Astrocyte of the cerebellum (primary cell): ENCODE results near the gene EHD1.

ENCODE experiments used
- DNase-seq: peaks from one replicate; pipeline ENCODE4 v3.0.0-alpha.2; 2011; ENCODE audit warnings: low read depth
- H3K4me3 ChIP-seq: 2 replicates; pipeline ENCODE4 v1.5.1; 2011; ENCODE audit warnings: mild to moderate bottlenecking, low read depth, low read length, moderate library complexity
- in situ Hi-C: cut with HindIII; loops from 2 replicates; pipeline ENCODE4 v1.10.0; 2017; ENCODE audit warnings: low sequenced_read_pairs
- TF ChIP-seq, protein P1 (sequence below): IDR thresholded peaks from 2 replicates; pipeline ENCODE4 v1.5.1; 2012; ENCODE audit warnings: low read length, low read depth, moderate library complexity, mild to moderate bottlenecking; ENCODE audit errors: missing control alignments

The EHD1 gene

DNA sequence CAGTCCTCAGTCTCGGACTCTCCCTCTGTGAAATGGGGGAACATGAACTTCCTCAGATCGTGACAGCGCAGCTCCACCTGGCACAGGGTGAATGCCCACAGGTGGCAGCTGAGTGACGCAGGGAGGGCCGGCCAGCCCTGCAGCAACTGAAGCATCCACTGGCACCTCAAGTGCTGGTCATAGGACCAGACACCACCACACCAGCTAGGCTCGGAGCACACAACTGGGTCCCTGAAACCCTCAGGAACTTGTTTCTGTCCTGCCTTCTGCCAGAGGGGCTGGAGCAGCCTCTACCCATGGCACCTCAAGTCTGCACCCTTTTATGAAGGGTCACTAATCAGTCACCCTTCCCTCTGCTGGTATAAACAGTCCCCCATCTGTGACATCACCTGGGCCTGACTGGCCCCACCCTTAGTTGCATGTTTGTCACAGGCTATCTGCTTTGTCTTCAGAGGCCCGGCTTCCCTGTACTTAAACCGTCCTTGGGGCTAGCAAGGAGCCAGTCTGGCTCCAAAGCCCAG, 26.5 kb downstream of the EHD1 start:
- H3K4me3 ChIP-seq: no peak overlapping the region
- TF ChIP-seq, protein P1, sequence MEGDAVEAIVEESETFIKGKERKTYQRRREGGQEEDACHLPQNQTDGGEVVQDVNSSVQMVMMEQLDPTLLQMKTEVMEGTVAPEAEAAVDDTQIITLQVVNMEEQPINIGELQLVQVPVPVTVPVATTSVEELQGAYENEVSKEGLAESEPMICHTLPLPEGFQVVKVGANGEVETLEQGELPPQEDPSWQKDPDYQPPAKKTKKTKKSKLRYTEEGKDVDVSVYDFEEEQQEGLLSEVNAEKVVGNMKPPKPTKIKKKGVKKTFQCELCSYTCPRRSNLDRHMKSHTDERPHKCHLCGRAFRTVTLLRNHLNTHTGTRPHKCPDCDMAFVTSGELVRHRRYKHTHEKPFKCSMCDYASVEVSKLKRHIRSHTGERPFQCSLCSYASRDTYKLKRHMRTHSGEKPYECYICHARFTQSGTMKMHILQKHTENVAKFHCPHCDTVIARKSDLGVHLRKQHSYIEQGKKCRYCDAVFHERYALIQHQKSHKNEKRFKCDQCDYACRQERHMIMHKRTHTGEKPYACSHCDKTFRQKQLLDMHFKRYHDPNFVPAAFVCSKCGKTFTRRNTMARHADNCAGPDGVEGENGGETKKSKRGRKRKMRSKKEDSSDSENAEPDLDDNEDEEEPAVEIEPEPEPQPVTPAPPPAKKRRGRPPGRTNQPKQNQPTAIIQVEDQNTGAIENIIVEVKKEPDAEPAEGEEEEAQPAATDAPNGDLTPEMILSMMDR: no peak
- in situ Hi-C loops: loop anchor here (25.0 kb wide), 1 partner anchor 90 kb away; the partner anchor contains the start of gene PYGM
- DNase-seq: no peak

DNA sequence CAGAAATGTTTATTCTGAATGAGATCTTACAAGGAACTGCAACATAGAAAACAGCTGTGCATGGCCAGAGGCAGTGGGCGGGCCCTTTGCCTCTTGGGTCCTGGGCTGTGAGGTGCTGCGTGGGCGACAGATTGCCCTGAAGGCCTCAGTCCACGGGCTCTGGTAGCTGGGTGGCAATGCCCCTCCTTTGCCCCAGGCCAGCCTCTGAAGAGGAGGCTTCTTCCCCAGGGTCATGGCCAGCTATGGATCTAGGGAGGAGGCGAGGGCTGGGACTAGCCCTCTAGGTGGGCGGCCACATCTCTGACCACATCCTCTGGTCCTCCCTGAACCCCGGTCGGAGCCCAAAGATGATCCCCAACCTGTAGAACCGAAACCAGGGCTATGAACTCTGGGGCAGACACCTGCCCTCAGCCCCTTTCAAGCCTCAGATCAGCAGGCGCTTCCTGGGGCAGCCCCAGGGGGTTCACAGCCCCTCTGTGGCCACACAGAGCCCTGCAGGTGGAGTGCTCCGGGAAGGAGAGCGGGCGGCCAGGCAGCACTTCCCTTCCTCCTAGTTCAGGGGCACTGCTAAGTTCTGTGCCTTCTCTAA, 27.3 kb downstream of the EHD1 start:
- no peak for DNase-seq
- TF ChIP-seq, protein P1: no peak
- in situ Hi-C loops: loop anchor here (25.0 kb wide), 1 partner anchor 89 kb away; the partner anchor contains the start of gene PYGM

DNA sequence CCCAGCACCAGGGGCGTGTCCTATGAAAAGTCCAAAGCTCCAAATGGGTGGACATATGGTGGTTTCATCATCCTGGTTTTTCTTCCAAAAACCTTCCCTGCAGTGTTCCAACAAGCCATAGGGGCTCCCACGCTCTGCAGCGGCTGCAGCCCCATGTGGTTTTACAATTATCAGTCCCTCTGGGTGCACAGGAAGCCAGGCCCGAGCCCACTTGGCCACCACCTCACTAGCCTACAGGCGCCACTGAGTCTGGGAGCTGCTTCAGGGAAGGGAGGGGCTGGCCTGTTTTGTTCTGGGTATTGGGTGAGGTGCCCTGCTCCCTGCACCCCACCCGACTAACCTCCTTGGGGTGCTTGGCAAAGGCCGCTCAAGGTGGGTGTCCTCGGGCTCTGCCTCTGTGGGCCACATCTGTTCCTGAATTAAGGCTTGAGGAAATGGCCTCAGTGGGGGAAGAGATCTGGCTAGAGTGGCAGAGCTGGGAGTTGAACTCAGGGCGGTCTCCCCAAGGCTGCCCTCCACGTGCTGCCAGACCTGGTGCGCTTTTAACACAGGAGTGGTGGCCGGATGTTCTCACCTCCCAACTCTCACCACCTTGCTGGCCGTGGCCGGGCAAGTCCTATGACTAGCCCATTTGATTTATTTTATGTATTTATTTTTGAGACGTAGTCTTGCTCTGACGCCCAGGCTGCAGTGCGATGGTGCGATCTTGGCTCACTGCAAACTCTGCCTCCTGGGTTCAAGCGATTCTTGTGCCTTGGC, 28.6 kb downstream of the EHD1 start:
- H3K4me3 ChIP-seq: no peak overlapping the region
- DNase-seq: no peak
- in situ Hi-C loops: loop anchor here (5.0 to 25.0 kb wide), 2 partner anchors 43 to 87 kb away; partner anchors contain the start of gene PYGM

More for the DNA sequence above, 27.3 kb downstream of the EHD1 start:
- no peak overlapping the region for H3K4me3 ChIP-seq

DNA sequence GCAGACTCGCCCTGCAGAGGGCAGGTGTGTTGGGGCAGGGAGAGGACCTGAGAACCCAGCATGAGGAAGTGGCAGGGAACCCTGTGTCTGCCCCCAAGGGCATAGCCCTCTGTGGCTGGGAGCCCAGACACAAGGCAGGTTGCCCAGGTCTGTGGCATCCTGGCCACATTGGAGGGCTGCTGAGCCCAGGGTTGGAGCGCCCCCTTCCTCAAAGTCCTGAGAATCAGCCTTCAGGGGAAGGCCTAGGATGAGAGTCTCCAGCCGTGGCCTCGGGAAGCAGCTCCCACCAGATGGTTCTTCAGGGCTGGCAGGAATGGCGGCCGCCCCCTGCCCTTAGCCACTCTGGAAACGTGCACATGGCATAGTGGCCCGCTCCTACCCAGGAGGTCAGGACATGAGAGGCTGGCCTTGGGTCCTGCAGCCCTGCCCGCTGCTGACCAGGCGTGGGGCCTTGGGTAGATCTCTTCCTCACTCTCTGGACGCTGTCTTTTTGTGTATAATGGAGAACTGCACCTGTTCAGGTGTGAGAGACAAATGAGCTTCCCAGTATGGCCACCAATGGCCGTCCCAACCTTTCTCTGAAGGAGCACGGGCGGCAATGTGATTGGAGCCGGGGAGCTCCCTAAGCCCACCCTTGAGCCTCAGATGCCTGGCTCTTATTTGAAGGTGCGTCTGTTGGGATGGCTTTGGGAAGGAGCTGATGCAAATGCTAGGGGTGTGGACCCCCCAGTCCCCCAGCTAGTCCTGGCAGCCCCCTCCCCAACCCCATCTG, 29.4 kb downstream of the EHD1 start:
- DNase-seq: no peak
- in situ Hi-C loops: loop anchor here (5.0 kb wide), 1 partner anchor 43 kb away; no protein-coding TSS in a partner anchor
- H3K4me3 ChIP-seq: no peak overlapping the region
- TF ChIP-seq, protein P1: peak; percentile 34

More for the DNA sequence above, 28.6 kb downstream of the EHD1 start:
- TF ChIP-seq, protein P1: no peak

DNA sequence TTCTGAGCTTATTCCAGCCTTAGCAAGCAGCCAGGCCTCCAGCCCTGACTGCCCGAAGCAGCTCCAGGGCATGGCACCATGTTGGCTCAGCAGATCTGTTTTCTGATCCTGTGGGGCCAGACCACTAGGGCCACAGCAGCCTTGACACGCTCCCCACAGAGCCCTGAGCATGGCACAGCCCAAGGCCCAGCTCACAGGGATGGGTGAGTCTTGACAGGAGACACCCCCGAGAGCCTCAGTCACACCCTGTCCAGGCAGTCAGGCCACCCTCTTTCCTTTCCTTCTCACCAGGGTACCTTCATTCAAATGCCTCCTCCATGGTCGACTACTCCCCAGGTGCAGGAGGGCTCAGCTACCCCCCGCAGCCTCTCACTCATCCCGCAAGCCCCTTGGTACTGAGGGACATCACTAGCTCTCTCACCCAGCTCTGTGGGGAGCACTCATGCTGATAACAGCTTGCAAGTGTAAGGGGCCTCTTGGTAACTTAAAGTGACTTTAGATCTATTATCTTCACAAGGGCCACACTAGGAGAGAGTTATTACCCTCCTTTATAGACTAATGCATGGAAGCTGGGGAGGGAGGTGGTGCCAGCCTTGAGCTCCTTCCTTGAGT, 30.1 kb downstream of the EHD1 start:
- no peak overlapping the region for H3K4me3 ChIP-seq
- no peak for DNase-seq
- in situ Hi-C loops: loop anchor here (5.0 kb wide), 1 partner anchor 44 kb away; no protein-coding TSS in a partner anchor
- TF ChIP-seq, protein P1: no peak
